ENCODE measurements around the gene TRIL.

TRIL gene, protein sequence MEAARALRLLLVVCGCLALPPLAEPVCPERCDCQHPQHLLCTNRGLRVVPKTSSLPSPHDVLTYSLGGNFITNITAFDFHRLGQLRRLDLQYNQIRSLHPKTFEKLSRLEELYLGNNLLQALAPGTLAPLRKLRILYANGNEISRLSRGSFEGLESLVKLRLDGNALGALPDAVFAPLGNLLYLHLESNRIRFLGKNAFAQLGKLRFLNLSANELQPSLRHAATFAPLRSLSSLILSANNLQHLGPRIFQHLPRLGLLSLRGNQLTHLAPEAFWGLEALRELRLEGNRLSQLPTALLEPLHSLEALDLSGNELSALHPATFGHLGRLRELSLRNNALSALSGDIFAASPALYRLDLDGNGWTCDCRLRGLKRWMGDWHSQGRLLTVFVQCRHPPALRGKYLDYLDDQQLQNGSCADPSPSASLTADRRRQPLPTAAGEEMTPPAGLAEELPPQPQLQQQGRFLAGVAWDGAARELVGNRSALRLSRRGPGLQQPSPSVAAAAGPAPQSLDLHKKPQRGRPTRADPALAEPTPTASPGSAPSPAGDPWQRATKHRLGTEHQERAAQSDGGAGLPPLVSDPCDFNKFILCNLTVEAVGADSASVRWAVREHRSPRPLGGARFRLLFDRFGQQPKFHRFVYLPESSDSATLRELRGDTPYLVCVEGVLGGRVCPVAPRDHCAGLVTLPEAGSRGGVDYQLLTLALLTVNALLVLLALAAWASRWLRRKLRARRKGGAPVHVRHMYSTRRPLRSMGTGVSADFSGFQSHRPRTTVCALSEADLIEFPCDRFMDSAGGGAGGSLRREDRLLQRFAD

DNA sequence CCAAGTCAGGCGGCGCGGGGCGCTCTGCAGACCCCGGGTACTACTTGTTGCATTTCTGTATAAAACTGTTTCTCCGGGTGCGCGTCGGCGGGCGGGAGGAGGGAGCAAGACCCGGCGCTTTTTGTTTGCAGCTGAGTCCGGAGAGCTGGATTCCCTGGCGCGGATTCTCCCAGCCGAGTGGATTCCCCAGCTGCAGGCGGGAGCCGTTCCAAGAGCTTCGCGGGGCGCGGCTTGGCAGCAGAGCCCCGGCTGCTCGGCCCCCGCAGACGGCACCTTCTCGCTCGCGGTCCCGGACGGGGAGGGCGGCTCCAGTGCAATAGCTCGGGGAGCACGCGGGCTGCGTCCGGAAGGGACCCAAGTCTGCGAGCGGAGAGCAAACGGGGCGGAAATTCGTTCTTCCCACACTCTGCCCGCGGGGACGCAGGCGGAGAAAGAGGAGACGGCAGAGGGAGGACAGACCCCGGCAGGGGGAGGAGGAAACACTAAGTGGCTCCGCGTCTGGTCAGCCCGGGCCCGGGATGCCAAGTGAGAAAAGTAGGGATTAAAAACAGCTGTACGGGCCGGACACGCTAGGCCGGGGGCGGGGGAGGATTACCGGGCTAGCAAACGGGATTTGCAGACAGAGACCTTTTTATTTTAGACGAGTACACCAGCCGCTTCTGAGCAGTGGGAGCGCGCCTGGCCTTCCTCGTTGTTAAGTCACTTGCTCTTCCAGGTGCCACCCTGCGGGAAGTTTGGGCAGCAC lies at the start of gene TRIL:
TSS of gene TRIL (minus strand) at position 96 of the 745 bp plus-strand sequence. CDS start 284 bp downstream, outside the sequence.
- DNase-seq, result no peak

GRCh38 chr7:29007127-29007526 lies 49.0 kb upstream of the TRIL start:
- DNase-seq, result no peak

GRCh38 chr7:29005829-29006228 lies 47.7 kb upstream of the TRIL start:
- no peak for DNase-seq

- DNase-seq, result no peak
Observed at GRCh38 chr7:29005406-29005805, 47.3 kb upstream of the TRIL start.

- DNase-seq, result no peak
Observed at GRCh38 chr7:29003703-29004102, 45.6 kb upstream of the TRIL start.

DNA sequence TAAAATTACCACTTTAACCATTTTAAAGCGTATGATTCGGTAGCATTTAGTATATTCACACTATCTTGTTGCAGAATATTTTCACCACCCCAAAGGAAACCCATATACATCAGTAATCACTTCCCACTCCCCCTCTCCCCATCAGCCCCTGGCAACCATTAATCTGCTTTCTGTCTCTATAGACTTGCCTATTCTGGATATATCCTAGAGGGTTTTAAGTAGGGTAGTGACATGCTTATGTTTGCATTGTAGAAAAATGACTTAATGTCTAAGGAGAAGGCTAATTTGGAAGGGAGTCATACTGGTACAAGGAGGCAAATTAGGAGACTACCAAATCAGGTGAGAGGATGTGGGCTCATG lies 42.6 kb upstream of the TRIL start:
- DNase-seq, result no peak

DNA sequence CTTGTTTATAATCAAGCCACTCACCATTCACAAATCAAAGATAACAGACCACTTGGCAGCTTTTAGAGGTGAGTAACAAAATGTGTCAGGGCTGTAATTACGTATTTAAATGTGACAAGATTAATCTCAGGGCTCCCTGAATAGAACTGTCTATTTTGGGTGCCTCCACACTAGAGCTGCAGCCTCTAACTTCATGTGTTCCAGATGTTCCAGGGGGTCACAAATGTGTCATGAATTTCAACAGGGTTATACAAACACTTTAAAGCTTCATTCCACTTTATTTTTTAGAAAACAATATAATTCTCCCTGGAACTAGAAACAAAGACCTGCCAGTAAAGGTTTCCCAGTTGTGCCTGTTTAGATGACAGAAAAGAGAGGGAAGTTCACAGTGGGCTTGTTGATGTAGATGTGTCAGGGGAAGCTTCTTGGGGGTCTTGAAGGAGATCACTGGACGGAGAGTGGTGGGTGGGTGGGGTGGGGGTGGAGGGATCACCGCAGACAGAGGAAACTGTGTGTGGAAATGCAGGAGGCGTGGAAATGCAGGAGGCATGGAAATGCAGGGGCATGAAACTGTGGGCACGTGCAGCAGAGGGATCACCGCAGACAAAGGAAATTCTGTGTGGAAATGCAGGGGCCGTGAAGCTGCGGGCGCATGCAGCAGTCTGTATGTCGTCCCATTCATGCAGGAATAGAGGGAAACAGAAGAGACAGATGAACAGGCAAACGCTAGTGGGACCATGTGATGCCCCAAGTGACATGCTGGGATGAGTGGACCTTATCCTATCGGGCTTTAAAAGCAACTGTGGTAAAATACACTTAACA lies 42.0 kb upstream of the TRIL start:
- DNase-seq, result no peak

GRCh38 chr7:28999427-28999826 lies 41.3 kb upstream of the TRIL start:
- DNase-seq, result no peak

- no peak for DNase-seq
Observed at GRCh38 chr7:28998105-28998504, 40.0 kb upstream of the TRIL start.

DNA sequence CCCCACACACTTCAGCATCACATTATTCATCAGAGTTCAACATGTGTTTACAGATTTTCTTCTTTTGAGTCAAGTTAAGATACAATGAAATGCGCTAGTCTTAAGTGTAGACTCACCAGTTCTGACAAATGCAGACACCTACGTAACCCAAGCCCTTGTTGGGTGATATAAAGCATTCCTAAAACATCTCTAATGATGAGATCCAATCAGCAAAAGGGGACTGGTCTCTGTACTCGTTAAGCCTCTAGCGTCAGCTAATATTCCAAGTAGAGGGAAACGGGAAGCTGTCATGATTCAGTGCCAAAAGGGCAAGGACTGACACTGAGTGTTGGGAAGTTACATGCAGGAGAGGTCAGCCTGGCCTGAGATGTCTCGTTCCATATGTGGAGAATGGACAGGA lies 38.7 kb upstream of the TRIL start:
- no peak for DNase-seq

DNA sequence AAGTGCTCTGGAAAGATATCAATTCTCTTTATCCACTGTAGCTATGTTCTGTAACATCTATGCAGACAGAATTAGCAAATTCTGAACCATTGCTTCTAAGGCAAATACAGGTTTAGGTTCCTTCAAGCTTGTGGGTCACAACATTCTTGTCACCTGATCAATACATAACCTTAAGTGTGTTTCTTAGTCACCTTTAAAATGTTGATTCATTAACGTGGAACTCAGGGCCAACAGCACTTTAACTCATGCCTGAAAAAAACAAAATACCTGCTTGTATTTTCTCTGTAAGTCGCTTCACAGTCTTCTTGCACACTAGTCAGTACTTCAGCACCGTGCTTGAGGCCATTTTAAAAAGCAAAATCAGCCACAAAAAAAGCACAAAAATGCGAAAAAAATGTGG lies 35.2 kb upstream of the TRIL start:
- DNase-seq, result no peak

- DNase-seq, result no peak
Observed at GRCh38 chr7:28992798-28993197, 34.7 kb upstream of the TRIL start.

DNA sequence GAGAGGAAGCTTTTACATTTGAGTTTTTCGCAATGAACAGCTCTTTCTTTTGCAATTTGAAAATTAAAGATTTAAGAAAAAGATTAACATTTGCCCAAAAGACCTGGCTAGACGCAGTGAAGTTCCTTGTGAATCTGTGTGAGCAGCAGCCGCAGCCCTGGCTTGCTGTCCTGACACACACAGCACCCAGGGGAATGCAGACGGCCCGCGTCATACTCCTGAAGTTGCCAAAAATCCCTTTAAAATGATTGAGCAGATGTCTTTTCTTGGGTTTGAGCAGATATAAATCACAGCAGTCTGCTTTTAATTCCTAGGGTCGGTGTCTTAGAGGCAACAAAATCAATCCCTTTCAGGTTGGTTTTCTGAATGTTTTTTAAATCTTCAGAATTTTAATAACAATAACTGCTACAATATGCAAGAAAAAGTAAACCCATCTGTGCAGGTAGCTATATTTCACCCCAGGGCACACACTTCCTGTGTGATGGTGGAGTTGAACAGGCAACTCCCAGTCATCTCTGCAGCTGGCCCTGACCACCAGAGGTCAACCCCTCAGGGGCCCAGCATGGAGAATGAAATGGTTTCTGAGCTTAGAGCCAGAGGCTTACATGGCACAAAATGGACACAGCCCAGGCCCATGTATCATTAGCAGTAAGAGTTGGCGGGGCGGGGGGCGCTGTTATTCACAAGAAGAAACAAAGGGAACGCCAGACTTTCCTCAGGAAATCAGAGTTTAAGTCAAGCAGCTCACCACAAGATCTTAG lies 32.2 kb upstream of the TRIL start:
- DNase-seq, result no peak

DNA sequence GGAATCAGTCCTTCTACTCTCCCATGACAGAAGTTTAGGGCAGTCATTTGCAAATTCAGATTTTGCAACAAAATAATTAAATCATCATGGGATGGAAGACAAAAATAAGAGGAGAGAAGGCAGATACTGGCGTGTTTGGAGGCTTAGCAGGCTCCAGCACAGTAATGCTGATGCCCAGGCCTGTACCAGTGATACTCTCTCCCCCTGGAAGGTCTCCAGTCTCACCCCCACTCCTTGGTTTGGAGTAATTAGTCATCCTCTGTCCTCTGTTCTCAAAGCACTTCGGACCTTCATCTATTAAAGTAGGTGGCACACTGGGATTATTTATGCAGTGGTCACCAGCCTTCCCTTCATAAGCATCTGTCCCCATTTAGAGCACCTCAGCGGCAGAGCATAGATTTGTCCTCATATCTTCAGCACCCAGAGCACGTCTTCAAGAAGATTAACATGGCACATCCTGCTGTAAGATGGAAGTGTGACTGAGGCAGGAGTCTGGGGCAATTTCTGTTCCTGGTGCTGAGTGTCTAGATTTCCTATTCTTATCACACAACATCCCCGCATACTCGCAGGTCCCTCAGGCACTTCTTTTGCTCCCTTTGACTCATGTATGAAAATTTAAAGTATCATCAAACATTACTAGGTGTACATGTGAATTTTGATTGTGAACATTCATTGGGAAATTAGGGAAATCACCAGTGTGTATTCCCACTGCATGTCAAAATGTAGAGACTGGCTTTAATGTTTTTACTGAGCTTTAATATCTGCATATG lies 31.3 kb upstream of the TRIL start:
- no peak for DNase-seq

DNA sequence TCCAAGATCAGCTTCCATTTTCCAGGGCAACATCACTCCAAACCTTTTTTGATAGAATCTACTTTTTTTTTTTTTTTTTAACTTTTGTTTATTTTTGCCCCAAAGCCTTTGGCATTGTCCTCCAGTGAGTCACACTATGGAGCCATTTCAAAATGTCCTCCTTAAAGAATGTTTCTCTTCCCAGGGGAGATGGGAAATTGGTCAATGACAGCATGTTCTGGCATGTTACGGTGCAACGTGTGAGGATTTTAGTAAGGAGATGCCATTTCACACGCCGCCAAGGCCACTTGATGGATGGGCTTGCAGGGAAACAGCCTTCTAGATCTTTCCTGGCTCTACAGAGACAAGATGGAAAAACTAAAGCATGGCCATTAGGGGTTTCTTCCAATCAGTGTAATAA lies 30.7 kb upstream of the TRIL start:
- DNase-seq, result no peak

- DNase-seq, result no peak
Observed at GRCh38 chr7:28988091-28988490, 30.0 kb upstream of the TRIL start.

DNA sequence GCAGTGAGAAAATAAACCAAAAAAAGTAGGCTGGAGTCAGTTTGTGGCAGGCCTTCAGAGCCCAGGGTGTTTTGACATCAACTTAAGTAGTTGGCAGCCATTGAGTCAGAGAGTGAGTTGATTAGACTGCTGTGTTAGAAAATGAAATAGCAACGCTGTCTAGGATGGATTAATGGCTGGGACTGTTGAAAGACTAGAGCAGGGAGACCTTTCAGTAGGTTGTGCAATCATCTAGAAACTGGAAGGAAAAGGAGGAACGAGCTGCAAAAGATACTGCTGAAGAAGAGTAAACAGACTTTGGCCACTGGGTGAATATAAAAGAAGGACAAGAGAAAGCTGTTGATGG lies 28.6 kb upstream of the TRIL start:
- no peak for DNase-seq

DNA sequence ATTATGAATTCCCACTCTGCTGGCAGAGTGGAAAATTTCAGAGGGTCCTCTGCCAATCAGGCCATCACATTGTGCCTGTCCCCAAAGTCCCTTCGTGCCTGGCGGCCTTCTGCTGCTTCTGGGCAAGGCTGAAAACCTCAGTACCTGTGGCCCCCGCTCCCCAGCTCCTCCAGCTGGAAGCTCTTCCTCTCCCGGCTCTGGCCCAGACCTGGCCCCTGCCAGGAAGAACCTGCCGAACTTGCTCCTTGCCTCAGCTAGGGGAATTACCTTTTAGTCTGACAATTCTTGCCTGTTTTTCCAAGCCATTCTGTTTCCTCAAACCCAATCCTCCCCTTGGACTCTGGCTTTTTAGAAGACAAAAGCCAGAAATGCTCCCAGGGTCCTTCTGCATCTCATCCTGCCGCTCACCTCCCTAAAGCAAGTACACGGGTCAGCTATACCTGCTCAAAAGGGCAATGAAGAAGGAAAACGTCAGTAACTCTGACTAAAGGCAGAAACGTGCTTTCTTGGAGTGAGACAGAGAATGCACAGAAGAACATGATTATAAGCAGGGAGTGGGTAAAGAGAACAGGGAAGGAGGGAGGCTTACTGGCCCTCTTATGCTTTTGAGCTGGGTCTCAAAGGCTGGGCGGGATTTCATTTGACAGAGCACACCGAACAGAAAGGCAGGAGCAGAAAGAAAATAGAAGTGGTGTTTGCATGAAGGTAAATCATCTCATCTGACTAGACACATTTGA lies 28.1 kb upstream of the TRIL start:
- DNase-seq, result no peak

GRCh38 chr7:28984631-28985030 lies 26.5 kb upstream of the TRIL start:
- no peak for DNase-seq

DNA sequence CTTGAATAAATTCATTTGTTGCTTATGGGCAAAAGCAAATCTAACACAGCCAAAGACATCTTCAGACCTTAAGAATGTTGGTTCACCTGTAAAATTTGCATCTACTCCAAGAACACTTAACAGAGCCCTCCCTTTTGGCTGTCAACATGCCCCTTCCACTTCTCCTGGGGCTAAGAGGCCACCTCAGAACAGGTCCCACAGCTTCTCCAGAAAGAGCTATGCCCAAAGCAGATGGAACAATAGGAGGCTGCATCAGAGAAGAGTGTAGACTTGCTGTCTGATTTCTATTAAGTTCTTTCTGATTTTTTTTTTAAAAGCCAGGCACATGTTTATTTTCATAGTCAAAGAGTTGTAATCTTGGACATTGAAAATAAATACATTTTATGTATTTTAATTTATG lies 26.1 kb upstream of the TRIL start:
- no peak for DNase-seq

Measured in stimulated activated CD4-positive, alpha-beta T cell treated with anti-CD3 and anti-CD28 coated beads, Interleukin-4, amount 100 ng/mL, for 24 hours (primary cell).